Measurements from ENCODE around the gene ATG13.

The ATG13 gene

DNA sequence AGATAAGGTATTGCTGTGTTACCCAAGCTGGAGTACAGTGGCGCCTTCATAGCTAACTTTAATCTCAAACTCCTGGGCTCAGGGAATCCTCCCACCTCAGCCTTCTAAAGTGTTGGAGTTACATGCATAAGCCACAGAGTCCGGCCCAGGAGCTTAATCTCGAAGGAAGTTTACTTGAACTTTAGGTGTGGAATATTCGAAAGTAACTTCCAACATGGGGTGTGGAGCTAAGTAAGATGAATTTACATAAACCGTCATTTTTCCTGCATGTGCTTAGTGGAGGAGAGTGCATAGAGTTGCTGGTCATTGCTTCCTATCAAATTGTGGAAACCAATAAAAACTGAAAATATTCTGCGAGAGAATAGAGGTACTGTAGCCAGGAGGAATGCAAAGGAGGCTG is 1.5 kb downstream of the ATG13 start:
- no peak for TF ChIP-seq CTCF (IDR thresholded peaks at IDR 0.05; ENCODE audit: low read length, missing control alignments)
- peak overlapping the region; percentile 100 for H3K4me3 ChIP-seq (replicated peaks; ENCODE audit: low read depth, low read length)
- DNase-seq (ENCODE audit: low read depth), result no peak

GRCh38 chr11:46625406-46625805 is 8.1 kb downstream of the ATG13 start:
- no peak for TF ChIP-seq CTCF (IDR thresholded peaks at IDR 0.05; ENCODE audit: low read length, missing control alignments)
- H3K4me3 ChIP-seq (replicated peaks; ENCODE audit: low read depth, low read length), result no peak overlapping the region
- DNase-seq (ENCODE audit: low read depth), result no peak

DNA sequence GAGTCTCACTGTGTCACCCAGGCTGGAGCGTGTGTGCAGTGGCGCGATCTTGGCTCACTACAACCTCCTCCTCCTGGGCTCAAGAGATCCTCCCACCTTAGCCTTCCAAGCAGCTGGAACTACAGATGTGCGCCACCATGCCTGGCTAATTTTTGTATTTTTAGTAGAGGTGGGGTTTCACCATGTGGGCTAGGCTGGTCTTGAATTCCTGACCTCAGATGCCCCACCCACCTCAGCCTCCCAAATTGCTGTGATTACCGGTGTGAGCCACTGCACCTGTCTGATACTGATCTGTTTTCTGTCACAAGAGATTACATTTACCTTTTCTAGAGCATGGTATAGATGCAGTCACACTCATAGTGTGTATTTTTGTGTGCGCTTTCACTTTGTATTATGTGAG is 11.6 kb downstream of the ATG13 start:
- no peak overlapping the region for H3K4me3 ChIP-seq (replicated peaks; ENCODE audit: low read depth, low read length)
- no peak for DNase-seq (ENCODE audit: low read depth)
- no peak for TF ChIP-seq CTCF (IDR thresholded peaks at IDR 0.05; ENCODE audit: low read length, missing control alignments)

GRCh38 chr11:46630237-46630636 is 12.9 kb downstream of the ATG13 start:
- no peak for DNase-seq (ENCODE audit: low read depth)
- TF ChIP-seq CTCF (IDR thresholded peaks at IDR 0.05; ENCODE audit: low read length, missing control alignments), result no peak
- no peak overlapping the region for H3K4me3 ChIP-seq (replicated peaks; ENCODE audit: low read depth, low read length)

GRCh38 chr11:46631676-46632075 is 14.3 kb downstream of the ATG13 start:
- H3K4me3 ChIP-seq (replicated peaks; ENCODE audit: low read depth, low read length), result no peak overlapping the region
- no peak for DNase-seq (ENCODE audit: low read depth)
- no peak for TF ChIP-seq CTCF (IDR thresholded peaks at IDR 0.05; ENCODE audit: low read length, missing control alignments)

- no peak for TF ChIP-seq CTCF (IDR thresholded peaks at IDR 0.05; ENCODE audit: low read length, missing control alignments)
- DNase-seq (ENCODE audit: low read depth), result no peak
- no peak overlapping the region for H3K4me3 ChIP-seq (replicated peaks; ENCODE audit: low read depth, low read length)
These were observed 15.1 kb downstream of the ATG13 start for GRCh38 chr11:46632502-46632901.

DNA sequence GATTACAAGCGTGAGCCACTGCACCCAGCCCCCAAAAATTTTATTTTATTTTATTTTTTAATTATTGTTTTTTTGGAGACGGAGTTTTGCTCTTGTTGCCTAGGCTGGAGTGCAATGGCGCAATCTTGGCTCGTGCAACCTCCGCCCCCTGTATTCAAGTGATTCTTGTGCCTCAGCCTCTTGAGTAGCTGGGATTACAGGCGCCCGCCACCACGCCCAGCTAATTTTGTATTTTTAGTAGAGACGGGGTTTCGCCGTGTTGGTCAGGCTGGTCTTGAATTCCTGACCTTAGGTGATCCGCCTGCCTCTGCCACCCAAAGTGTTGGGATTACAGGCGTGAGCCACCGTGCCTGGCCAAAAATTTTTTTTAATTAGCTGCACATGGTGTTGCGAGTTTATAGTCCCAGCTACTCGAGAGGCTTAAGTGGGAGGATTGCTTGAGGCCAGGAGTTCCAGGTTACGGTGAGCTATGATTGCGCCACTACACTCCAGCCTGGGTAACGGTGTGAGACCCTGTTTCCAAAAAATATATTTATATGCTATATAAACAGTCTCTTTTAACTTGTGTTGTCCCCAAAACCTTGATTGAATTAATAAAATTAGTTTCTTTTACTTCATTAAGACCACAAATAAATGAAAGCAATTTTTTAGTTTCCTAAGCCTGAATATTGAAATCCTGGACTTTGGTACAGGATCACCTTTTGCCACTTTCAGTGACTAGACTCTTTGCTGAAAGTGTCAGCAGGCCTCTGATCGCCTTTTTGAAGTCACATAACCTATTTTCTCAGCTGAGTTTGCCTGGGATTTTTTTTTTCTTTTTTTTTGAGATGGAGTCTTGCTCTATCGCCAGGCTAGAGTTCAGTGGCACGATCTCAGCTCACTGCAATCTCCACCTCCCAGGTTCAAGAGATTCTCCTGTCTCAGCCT is 16.2 kb downstream of the ATG13 start:
- no peak for TF ChIP-seq CTCF (IDR thresholded peaks at IDR 0.05; ENCODE audit: low read length, missing control alignments)
- DNase-seq (ENCODE audit: low read depth), result no peak
- H3K4me3 ChIP-seq (replicated peaks; ENCODE audit: low read depth, low read length), result no peak overlapping the region
